GM12878 (cell line): ENCODE results near the gene RSRP1. TPM values are rescaled to one million over a fixed set of nuclear protein-coding genes. Genes with fewer than 3 reads are reported as not detected.

Source experiments
- ATAC-seq: fragments of 200-7000 bp; cut with Tn5 transposase; 3 replicates; pipeline ENCODE4 v1.9.1; 2020; ENCODE audit warnings: mild to moderate bottlenecking, moderate library complexity
- BruUV-seq: library from RNA; stranded (reverse); fragments of 400-500 nt; replicated peaks from 2 replicates; lab custom pipeline; 2021; lab: Mats Ljungman, UMichigan
- CTCF ChIA-PET: fragments of 300-600 bp; sonication (Branson Sonifier 250); formaldehyde crosslinking; extraction: SDS; loops from one replicate; lab custom pipeline; 2021; ENCODE audit warnings: inconsistent platforms; lab: Yijun Ruan, JAX
- POLR2A ChIA-PET: fragments of 350-600 bp; formaldehyde crosslinking; extraction: SDS; loops from one replicate; lab custom pipeline; 2021; ENCODE audit warnings: inconsistent platforms; lab: Charles Lee
- RAD21 ChIA-PET: fragments of 300-600 bp; sonication (Branson Sonifier 250); formaldehyde crosslinking; loops from one replicate; lab custom pipeline; 2023; ENCODE audit warnings: antibody characterized with exemption; ENCODE audit not compliant: unreplicated experiment; lab: Charles Lee
- SMC1A ChIA-PET: fragments of 300-600 bp; sonication (Branson Sonifier 250); formaldehyde crosslinking; loops from one replicate; lab custom pipeline; 2023; ENCODE audit not compliant: unreplicated experiment, uncharacterized antibody; lab: Charles Lee
- DNase-seq: peaks from one replicate; pipeline ENCODE4 v3.0.0-alpha.2; 2011; ENCODE audit warnings: low read depth, low spot score
- FAIRE-seq: peaks from 3 replicates; lab custom pipeline; 2011; peaks lifted over from hg19 to GRCh38; lab: Jason Lieb, UNC
- H2AFZ ChIP-seq: 2 replicates; pipeline ENCODE4 v1.6.0; 2011; ENCODE audit warnings: low read depth, low read length, control low read depth; ENCODE audit not compliant: control insufficient read depth
- H3K27ac ChIP-seq: 2 replicates; pipeline ENCODE4 v1.5.1; 2011; ENCODE audit warnings: control low read depth; ENCODE audit not compliant: control insufficient read depth, insufficient read depth
- H3K27me3 ChIP-seq, 2 experiments: replicated peaks in 1 of 2; 2 replicates each; pipeline versions ENCODE4 v1.6.0 to v1.6.1; 2011; ENCODE audit warnings: low read length in 1 of 2; ENCODE audit not compliant: control insufficient read depth in 2 of 2, insufficient read depth in 2 of 2
- H3K36me3 ChIP-seq, 2 experiments: 2 replicates each; pipeline ENCODE4 v1.5.1; 2011; ENCODE audit warnings: low read length in 1 of 2; ENCODE audit not compliant: control insufficient read depth in 2 of 2, insufficient read depth in 2 of 2
- H3K4me1 ChIP-seq: 2 replicates; pipeline ENCODE4 v1.6.1; 2011; ENCODE audit warnings: mild to moderate bottlenecking, low read length, moderate library complexity, mixed read lengths; ENCODE audit not compliant: control insufficient read depth, insufficient read depth
- H3K4me2 ChIP-seq: 2 replicates; pipeline ENCODE4 v1.6.0; 2011; ENCODE audit warnings: control low read depth; ENCODE audit not compliant: control insufficient read depth, insufficient read depth
- H3K4me3 ChIP-seq: fragments of 200-600 bp; sonication (generic); 2 replicates; pipeline ENCODE4 v1.5.1; 2016
- H3K79me2 ChIP-seq: 2 replicates; pipeline ENCODE4 v1.6.0; 2011; ENCODE audit warnings: low read length; ENCODE audit not compliant: control insufficient read depth, insufficient read depth
- H3K9ac ChIP-seq: 2 replicates; pipeline ENCODE4 v1.8.0; 2011; ENCODE audit warnings: low read length, control low read depth, mixed read lengths; ENCODE audit not compliant: control insufficient read depth, insufficient read depth
- H3K9me3 ChIP-seq: replicated peaks from 3 replicates; pipeline ENCODE4 v1.5.1; 2011; ENCODE audit warnings: mild to moderate bottlenecking, low read length; ENCODE audit not compliant: control insufficient read depth, insufficient read depth
- H4K20me1 ChIP-seq: 2 replicates; pipeline ENCODE4 v1.6.0; 2011; ENCODE audit not compliant: control insufficient read depth, insufficient read depth
- BMI1 ChIP-seq: fragments of 450-650 bp; IDR thresholded peaks from 2 replicates; pipeline ENCODE4 v1.6.1; 2016; ENCODE audit warnings: mild to moderate bottlenecking, moderate library complexity, borderline replicate concordance
- MYB ChIP-seq: fragments of 150-350 bp; IDR thresholded peaks from 2 replicates; pipeline ENCODE4 v1.6.1; 2014; ENCODE audit warnings: mild to moderate bottlenecking, low read depth, low read length, borderline replicate concordance
- RAD21 ChIP-seq: IDR thresholded peaks from 2 replicates; pipeline ENCODE4 v1.6.1; 2011; ENCODE audit warnings: mild to moderate bottlenecking, low read depth, low read length, moderate library complexity; ENCODE audit not compliant: insufficient read depth
- RAD51 ChIP-seq: fragments of 450-650 bp; IDR thresholded peaks from 2 replicates; pipeline ENCODE4 v1.6.1; 2016; ENCODE audit warnings: moderate library complexity, mild to moderate bottlenecking, inconsistent platforms
- RCOR1 ChIP-seq: conservative IDR thresholded peaks from 2 replicates; pipeline ENCODE4 v1.6.1; 2012; ENCODE audit warnings: low read depth, low read length, improper control_type of control experiment
- SMC3 ChIP-seq: IDR thresholded peaks from 2 replicates; pipeline ENCODE4 v1.6.1; 2011; ENCODE audit warnings: low read length, improper control_type of control experiment, borderline replicate concordance
- WGBS: methylation state at CpG from one replicate; pipeline ENCODE4 v1.1.6; 2016; ENCODE audit warnings: low lambda C conversion rate; ENCODE audit not compliant: insufficient replicate concordance, insufficient coverage; ENCODE audit errors: missing lambda C conversion rate; 5-methylcytosine and 5-hydroxymethylcytosine counted together
- in situ Hi-C: fragments of 300-500 bp; cut with MboI; formaldehyde crosslinking; loops from 9 replicates; pipeline ENCODE4 v1.14.3; 2018; ENCODE audit warnings: mixed read lengths
- intact Hi-C: fragments of 100-400 bp; cut with micrococcal nuclease; formaldehyde crosslinking; loops from one replicate; pipeline ENCODE4 v1.14.2; 2022; ENCODE audit not compliant: unreplicated experiment
- polyA plus RNA-seq, 11 experiments: library from polyadenylated mRNA; depleted of rRNA in 4 of 11; unstranded in 6 of 11; stranded (reverse) in 5 of 11; fragments of >200 nt; fragmentation: Nextera tagmentation in 4 of 11; fragmentation: Illumina TruSeq in 1 of 11; extraction: Ambion mirVana in 4 of 11; extraction: Trizol in 1 of 11; gene quantifications; 1 replicate in 1 of 11; 2 replicates in 10 of 11; pipeline versions ENCODE4 v1.2.1 to v1.2.3, GENCODE V29; 2011 to 2016; ENCODE audit warnings: inconsistent platforms in 2 of 11, missing spikeins in 2 of 11, low read depth in 1 of 11
- total RNA-seq, 4 experiments: library from RNA; depleted of rRNA in 3 of 4; stranded (reverse); fragments of >200 nt in 3 of 4; fragmentation: Illumina TruSeq in 1 of 4; extraction: Trizol in 1 of 4; gene quantifications; 2 replicates each; pipeline versions ENCODE4 v1.2.1 to v1.2.3, GENCODE V29; 2013 to 2021
- TF ChIP-seq, protein P1 (sequence below), 3 experiments: IDR thresholded peaks in 2 of 3; conservative IDR thresholded peaks in 1 of 3; 2 replicates each; pipeline ENCODE4 v1.5.1; 2011; ENCODE audit warnings: low read depth in 3 of 3, low read length in 3 of 3, mild to moderate bottlenecking in 3 of 3, control low read depth in 2 of 3, moderate library complexity in 2 of 3, inconsistent platforms in 1 of 3, mixed read lengths in 1 of 3; ENCODE audit not compliant: control insufficient read depth in 2 of 3, insufficient read depth in 1 of 3; ENCODE audit errors: extremely low read depth in 1 of 3
- TF ChIP-seq, protein P2 (sequence below): IDR thresholded peaks from 2 replicates; pipeline ENCODE4 v1.6.1; 2011; ENCODE audit warnings: borderline replicate concordance, low read depth, mild to moderate bottlenecking, moderate library complexity, mixed read lengths, low read length; ENCODE audit not compliant: insufficient read depth; ENCODE audit errors: extremely low read length
- TF ChIP-seq, protein P3 (sequence below): fragments of 450-650 bp; formaldehyde crosslinking; IDR thresholded peaks from 2 replicates; pipeline ENCODE4 v1.4.0; 2020; ENCODE audit warnings: mild to moderate bottlenecking, moderate library complexity

RSRP1 gene
- total and polyA plus RNA-seq, 10 of the 15 experiments (the other 5 are each of a cell fraction or from before 2014, with no cell fraction given) = 23.5 to 128 (median 90.0) TPM

DNA sequence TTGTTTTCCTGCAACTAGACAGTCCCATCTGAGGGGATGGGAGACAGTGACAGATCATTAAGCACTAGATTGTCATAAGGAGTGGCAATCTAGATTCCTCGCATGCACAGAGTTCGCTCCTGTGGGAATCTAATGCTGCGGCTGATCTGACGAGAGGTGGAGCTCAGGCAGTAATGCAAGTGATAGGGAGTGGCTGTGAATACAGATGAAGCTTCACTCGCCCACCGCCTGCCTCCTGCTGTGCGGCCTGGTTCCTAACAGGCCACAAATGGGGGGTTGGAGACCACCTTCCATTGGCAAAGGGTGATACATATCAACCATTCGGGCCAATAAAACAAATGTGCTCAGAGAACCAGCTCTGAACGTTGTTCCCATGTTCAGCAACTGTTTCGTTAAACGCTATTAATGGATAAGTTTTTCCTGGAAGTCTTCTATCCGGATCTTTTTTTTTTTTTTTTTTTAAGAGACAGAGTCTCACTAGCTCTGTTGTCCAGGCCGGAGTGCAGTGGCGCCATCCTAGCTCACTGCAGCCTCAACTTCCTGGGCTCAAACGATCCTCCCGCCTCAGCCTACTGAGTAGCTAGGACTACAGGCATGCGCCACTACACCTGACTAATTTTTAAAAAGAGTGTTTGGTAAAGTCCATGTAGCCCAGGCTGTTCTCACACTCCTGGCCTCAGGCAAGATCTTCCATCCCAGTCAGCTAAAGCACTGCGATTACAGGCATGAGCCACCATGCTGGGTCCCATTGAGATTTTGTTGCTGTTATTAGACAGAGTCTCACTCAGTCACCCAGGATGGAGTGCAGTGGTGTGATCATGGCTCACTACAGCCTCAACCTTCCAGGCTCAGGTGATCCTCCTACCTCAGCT, 8.7 kb upstream of the RSRP1 start:
- in situ Hi-C loops = loop anchor here (5.0 kb wide), 1 partner anchor 86 kb away; no protein-coding TSS in a partner anchor
- H2AFZ ChIP-seq = no peak overlapping the region
- H3K4me1 ChIP-seq = no peaks in the 10 kb centered on the region
- WGBS = 93% methylated on average over 18 of the region's 18 CpGs
- H3K79me2 ChIP-seq = no peaks in the 10 kb centered on the region; the same call in 1 of the 2 replicates
- FAIRE-seq (peak; percentile 52), ATAC-seq (no peak), DNase-seq (no peak)
- no peak overlapping the region for H3K27ac ChIP-seq
- BruUV-seq = no TSS peak
- POLR2A ChIA-PET = interaction anchor here (0.6 to 1.2 kb wide), 7 partner anchors 14 to 1052 kb away, joined by 3 to 5 read pairs (median 4); no protein-coding TSS in a partner anchor
- H3K9ac ChIP-seq = no peak overlapping the region
- SMC1A ChIA-PET = interaction anchor here (1.6 kb wide), 1 partner anchor 11 kb away, joined by 4 read pairs; no protein-coding TSS in a partner anchor
- no peaks in the 10 kb centered on the region for H3K27me3 ChIP-seq
- no peak overlapping the region for H3K4me3 ChIP-seq
- CTCF ChIA-PET = interaction anchor here (0.6 kb wide), 1 partner anchor 199 kb away, joined by 5 read pairs; no protein-coding TSS in a partner anchor
- intact Hi-C loops = no loop called here
- H4K20me1 ChIP-seq = no peaks in the 10 kb centered on the region
- H3K36me3 ChIP-seq = no peaks in the 10 kb centered on the region
- H3K4me2 ChIP-seq = no peak overlapping the region
- RAD21 ChIA-PET = no interaction called here
- TF ChIP-seq, protein P1, sequence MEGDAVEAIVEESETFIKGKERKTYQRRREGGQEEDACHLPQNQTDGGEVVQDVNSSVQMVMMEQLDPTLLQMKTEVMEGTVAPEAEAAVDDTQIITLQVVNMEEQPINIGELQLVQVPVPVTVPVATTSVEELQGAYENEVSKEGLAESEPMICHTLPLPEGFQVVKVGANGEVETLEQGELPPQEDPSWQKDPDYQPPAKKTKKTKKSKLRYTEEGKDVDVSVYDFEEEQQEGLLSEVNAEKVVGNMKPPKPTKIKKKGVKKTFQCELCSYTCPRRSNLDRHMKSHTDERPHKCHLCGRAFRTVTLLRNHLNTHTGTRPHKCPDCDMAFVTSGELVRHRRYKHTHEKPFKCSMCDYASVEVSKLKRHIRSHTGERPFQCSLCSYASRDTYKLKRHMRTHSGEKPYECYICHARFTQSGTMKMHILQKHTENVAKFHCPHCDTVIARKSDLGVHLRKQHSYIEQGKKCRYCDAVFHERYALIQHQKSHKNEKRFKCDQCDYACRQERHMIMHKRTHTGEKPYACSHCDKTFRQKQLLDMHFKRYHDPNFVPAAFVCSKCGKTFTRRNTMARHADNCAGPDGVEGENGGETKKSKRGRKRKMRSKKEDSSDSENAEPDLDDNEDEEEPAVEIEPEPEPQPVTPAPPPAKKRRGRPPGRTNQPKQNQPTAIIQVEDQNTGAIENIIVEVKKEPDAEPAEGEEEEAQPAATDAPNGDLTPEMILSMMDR (IDR thresholded peaks at IDR 0.05 in 2 of 3, conservative IDR thresholded peaks at IDR 0.05 in 1 of 3; ENCODE audit: control insufficient read depth in 2 of 3, extremely low read depth in 1 of 3, insufficient read depth in 1 of 3, low read depth in 3 of 3, low read length in 3 of 3) = no peak
- TF ChIP-seq MYB (no peak), RAD21 (no peak), BMI1 (no peak), SMC3 (no peak), RCOR1 (no peak), RAD51 (no peak)
- TF ChIP-seq, protein P2, sequence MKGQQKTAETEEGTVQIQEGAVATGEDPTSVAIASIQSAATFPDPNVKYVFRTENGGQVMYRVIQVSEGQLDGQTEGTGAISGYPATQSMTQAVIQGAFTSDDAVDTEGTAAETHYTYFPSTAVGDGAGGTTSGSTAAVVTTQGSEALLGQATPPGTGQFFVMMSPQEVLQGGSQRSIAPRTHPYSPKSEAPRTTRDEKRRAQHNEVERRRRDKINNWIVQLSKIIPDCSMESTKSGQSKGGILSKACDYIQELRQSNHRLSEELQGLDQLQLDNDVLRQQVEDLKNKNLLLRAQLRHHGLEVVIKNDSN = no peak
- TF ChIP-seq, protein P3, sequence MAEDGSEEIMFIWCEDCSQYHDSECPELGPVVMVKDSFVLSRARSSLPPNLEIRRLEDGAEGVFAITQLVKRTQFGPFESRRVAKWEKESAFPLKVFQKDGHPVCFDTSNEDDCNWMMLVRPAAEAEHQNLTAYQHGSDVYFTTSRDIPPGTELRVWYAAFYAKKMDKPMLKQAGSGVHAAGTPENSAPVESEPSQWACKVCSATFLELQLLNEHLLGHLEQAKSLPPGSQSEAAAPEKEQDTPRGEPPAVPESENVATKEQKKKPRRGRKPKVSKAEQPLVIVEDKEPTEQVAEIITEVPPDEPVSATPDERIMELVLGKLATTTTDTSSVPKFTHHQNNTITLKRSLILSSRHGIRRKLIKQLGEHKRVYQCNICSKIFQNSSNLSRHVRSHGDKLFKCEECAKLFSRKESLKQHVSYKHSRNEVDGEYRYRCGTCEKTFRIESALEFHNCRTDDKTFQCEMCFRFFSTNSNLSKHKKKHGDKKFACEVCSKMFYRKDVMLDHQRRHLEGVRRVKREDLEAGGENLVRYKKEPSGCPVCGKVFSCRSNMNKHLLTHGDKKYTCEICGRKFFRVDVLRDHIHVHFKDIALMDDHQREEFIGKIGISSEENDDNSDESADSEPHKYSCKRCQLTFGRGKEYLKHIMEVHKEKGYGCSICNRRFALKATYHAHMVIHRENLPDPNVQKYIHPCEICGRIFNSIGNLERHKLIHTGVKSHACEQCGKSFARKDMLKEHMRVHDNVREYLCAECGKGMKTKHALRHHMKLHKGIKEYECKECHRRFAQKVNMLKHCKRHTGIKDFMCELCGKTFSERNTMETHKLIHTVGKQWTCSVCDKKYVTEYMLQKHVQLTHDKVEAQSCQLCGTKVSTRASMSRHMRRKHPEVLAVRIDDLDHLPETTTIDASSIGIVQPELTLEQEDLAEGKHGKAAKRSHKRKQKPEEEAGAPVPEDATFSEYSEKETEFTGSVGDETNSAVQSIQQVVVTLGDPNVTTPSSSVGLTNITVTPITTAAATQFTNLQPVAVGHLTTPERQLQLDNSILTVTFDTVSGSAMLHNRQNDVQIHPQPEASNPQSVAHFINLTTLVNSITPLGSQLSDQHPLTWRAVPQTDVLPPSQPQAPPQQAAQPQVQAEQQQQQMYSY (CRISPR knock-in tag) = no peak
- H3K9me3 ChIP-seq = no peaks in the 10 kb centered on the region
